A375 (cell line): Measurements from ENCODE around the gene GTPBP6. TPM values are rescaled to one million over a fixed set of nuclear protein-coding genes. Genes with fewer than 3 reads are reported as not detected.

Experiments
- total RNA-seq: library from RNA; depleted of rRNA; stranded (reverse); fragments of >200 nt; shearing (Covaris generic); gene quantifications from 2 replicates; pipeline ENCODE4 v1.2.3, GENCODE V29; 2014; rRNA removed

The GTPBP6 gene, protein sequence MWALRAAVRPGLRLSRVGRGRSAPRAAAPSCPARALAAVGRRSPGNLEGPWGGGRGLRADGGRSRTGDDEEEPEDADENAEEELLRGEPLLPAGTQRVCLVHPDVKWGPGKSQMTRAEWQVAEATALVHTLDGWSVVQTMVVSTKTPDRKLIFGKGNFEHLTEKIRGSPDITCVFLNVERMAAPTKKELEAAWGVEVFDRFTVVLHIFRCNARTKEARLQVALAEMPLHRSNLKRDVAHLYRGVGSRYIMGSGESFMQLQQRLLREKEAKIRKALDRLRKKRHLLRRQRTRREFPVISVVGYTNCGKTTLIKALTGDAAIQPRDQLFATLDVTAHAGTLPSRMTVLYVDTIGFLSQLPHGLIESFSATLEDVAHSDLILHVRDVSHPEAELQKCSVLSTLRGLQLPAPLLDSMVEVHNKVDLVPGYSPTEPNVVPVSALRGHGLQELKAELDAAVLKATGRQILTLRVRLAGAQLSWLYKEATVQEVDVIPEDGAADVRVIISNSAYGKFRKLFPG
- 43.7 and 44.1 TPM in 2 replicates for total RNA-seq

GRCh38 chrX:318739-319578 is at the start of gene GTPBP6:
GTPBP6 (minus strand) TSS chrX:318796; CDS start chrX:318787, 9 bp downstream.

GRCh38 chrX:281166-281999 is 37.2 kb downstream of the GTPBP6 start, which contains the start of gene PLCXD1:
PLCXD1 (plus strand) TSS chrX:281381; CDS start chrX:284188, 2,807 bp downstream.

Other genes starting within 250 kb of the GTPBP6 start
- gene PLCXD1, start 37.4 kb downstream of the GTPBP6 start, total RNA-seq: 22.3 and 24.1 TPM in 2 replicates
- 27.4 and 30.9 TPM in 2 replicates for gene PPP2R3B, start 68.1 kb upstream of the GTPBP6 start, total RNA-seq